Parathyroid adenoma (tissue), 2 donors: ENCODE results near the gene ETS2.

ENCODE experiments used
- H2AFZ ChIP-seq: fragments of 300-600 bp; sonication (generic); one replicate; pipeline ENCODE4 v1.7.0; 2017; ENCODE audit warnings: antibody characterized with exemption, mild to moderate bottlenecking
- H3K27ac ChIP-seq: fragments of 300-600 bp; sonication (generic); one replicate; pipeline ENCODE4 v1.7.0; 2017
- H3K27me3 ChIP-seq: fragments of 300-600 bp; sonication (generic); one replicate; pipeline ENCODE4 v1.7.0; 2017; ENCODE audit warnings: low read length; ENCODE audit not compliant: control insufficient read depth, insufficient read depth
- H3K36me3 ChIP-seq: fragments of 300-600 bp; sonication (generic); one replicate; pipeline ENCODE4 v1.7.0; 2017; ENCODE audit warnings: low read length; ENCODE audit not compliant: control insufficient read depth, insufficient read depth
- H3K4me1 ChIP-seq: fragments of 300-600 bp; sonication (generic); one replicate; pipeline ENCODE4 v1.7.0; 2017; ENCODE audit warnings: control low read depth
- H3K4me2 ChIP-seq: fragments of 300-600 bp; sonication (generic); one replicate; pipeline ENCODE4 v1.7.0; 2017; ENCODE audit warnings: low read length
- H3K4me3 ChIP-seq: fragments of 300-600 bp; sonication (generic); one replicate; pipeline ENCODE4 v1.7.0; 2017; ENCODE audit warnings: low read depth, low read length
- H3K79me2 ChIP-seq: fragments of 300-600 bp; sonication (generic); one replicate; pipeline ENCODE4 v1.7.0; 2017; ENCODE audit warnings: control low read depth
- H3K9ac ChIP-seq: fragments of 300-600 bp; sonication (generic); one replicate; pipeline ENCODE4 v1.7.0; 2017; ENCODE audit warnings: mild to moderate bottlenecking
- H3K9me3 ChIP-seq: fragments of 300-600 bp; sonication (generic); one replicate; pipeline ENCODE4 v1.7.0; 2017; ENCODE audit warnings: low read length; ENCODE audit not compliant: control insufficient read depth
- TF ChIP-seq, protein P1 (sequence below): fragments of 300-600 bp; sonication (generic); IDR thresholded peaks from one replicate; pipeline ENCODE4 v1.7.0; 2017; ENCODE audit warnings: antibody characterized with exemption, mild to moderate bottlenecking
- donor health status: primary hyperparathyroidism.

Gene ETS2

GRCh38 chr21:38807986-38808385 is 2.3 kb downstream of the ETS2 start:
- Histone ChIP-seq H3K4me3 (peak overlapping the region; percentile 71), H3K79me2 (peaks cover 16% of the 10 kb centered on the region), H3K4me1 (peaks cover 6% of the 10 kb centered on the region), H3K27me3 (no peaks in the 10 kb centered on the region), H2AFZ (no peak overlapping the region), H3K4me2 (peak overlapping the region; percentile 92), H3K9me3 (no peaks in the 10 kb centered on the region), H3K9ac (no peak overlapping the region), H3K27ac (peak overlapping the region; percentile 88), H3K36me3 (no peaks in the 10 kb centered on the region)
- TF ChIP-seq, protein P1, sequence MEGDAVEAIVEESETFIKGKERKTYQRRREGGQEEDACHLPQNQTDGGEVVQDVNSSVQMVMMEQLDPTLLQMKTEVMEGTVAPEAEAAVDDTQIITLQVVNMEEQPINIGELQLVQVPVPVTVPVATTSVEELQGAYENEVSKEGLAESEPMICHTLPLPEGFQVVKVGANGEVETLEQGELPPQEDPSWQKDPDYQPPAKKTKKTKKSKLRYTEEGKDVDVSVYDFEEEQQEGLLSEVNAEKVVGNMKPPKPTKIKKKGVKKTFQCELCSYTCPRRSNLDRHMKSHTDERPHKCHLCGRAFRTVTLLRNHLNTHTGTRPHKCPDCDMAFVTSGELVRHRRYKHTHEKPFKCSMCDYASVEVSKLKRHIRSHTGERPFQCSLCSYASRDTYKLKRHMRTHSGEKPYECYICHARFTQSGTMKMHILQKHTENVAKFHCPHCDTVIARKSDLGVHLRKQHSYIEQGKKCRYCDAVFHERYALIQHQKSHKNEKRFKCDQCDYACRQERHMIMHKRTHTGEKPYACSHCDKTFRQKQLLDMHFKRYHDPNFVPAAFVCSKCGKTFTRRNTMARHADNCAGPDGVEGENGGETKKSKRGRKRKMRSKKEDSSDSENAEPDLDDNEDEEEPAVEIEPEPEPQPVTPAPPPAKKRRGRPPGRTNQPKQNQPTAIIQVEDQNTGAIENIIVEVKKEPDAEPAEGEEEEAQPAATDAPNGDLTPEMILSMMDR = no peak

GRCh38 chr21:38809198-38809878 is 3.6 kb downstream of the ETS2 start:
- Histone ChIP-seq H3K9ac (no peak overlapping the region), H3K79me2 (peaks cover 16% of the 10 kb centered on the region), H3K27me3 (no peaks in the 10 kb centered on the region), H2AFZ (no peak overlapping the region), H3K9me3 (no peaks in the 10 kb centered on the region), H3K4me1 (peaks cover 2% of the 10 kb centered on the region), H3K27ac (peak overlapping the region; percentile 88), H3K4me3 (peak overlapping the region; percentile 71), H3K36me3 (no peaks in the 10 kb centered on the region), H3K4me2 (no peak overlapping the region)
- TF ChIP-seq, protein P1 = no peak

GRCh38 chr21:38810034-38810825 is 4.5 kb downstream of the ETS2 start:
- Histone ChIP-seq H3K36me3 (no peaks in the 10 kb centered on the region), H3K27ac (peak overlapping the region; percentile 88), H3K27me3 (no peaks in the 10 kb centered on the region), H3K9ac (no peak overlapping the region), H2AFZ (no peak overlapping the region), H3K4me1 (no peaks in the 10 kb centered on the region), H3K79me2 (peaks cover 16% of the 10 kb centered on the region), H3K4me2 (peak overlapping the region; percentile 16), H3K9me3 (no peaks in the 10 kb centered on the region), H3K4me3 (peak overlapping the region; percentile 2)
- TF ChIP-seq, protein P1 = no peak

DNA sequence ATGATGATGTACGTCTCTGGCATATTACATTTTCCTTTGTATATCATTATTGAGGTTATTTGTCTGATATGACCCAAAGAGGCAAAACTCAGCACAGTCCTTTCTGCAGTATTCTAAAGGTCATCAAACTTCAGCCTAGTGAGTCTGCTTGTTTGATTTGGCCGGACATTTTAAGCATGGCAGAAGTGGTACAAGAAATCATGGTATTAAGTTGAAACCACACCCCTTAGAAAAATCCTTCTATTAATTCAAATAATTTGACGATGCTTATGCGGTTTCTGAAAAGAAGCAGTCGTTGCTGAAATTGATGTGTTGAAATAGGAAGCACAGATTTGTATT is 5.1 kb downstream of the ETS2 start:
- TF ChIP-seq, protein P1 = no peak
- Histone ChIP-seq H3K27ac (peak overlapping the region; percentile 88), H3K9me3 (no peaks in the 10 kb centered on the region), H3K4me3 (peak overlapping the region; percentile 2), H3K9ac (no peak overlapping the region), H2AFZ (no peak overlapping the region), H3K4me2 (no peak overlapping the region), H3K79me2 (peaks cover 16% of the 10 kb centered on the region), H3K27me3 (no peaks in the 10 kb centered on the region), H3K4me1 (no peaks in the 10 kb centered on the region), H3K36me3 (no peaks in the 10 kb centered on the region)
